Cortex of kidney (tissue), 1 donor: Measurements from ENCODE around the gene SDC4.

Source experiments
- DNase-seq: peaks from one replicate; lab custom pipeline; 2025; lab: John Stamatoyannopoulos, UW

Gene SDC4

GRCh38 chr20:45347936-45348778 is at the start of gene SDC4:
Gene SDC4 (minus strand): TSS chr20:45348424. CDS start chr20:45348384, 40 bp downstream.
- DNase-seq: no peak

- DNase-seq: no peak
These were observed 46.8 kb upstream of the SDC4 start for GRCh38 chr20:45395114-45395415.

- no peak for DNase-seq
These were observed 46.2 kb upstream of the SDC4 start for GRCh38 chr20:45394221-45395113.

- no peak for DNase-seq
These were observed 44.5 kb upstream of the SDC4 start for GRCh38 chr20:45392733-45393132.

GRCh38 chr20:45391559-45391958 is 43.3 kb upstream of the SDC4 start:
- DNase-seq: no peak

GRCh38 chr20:45390931-45391330 is 42.7 kb upstream of the SDC4 start:
- DNase-seq: no peak

- DNase-seq: no peak
These were observed 39.0 kb upstream of the SDC4 start for GRCh38 chr20:45387274-45387673.

GRCh38 chr20:45378191-45378590 is 30.0 kb upstream of the SDC4 start, which contains the start of gene TP53TG5:
Gene TP53TG5 (minus strand): TSS chr20:45378325. CDS start chr20:45378236, 89 bp downstream.
- DNase-seq: no peak

- no peak for DNase-seq
These were observed 29.0 kb upstream of the SDC4 start for GRCh38 chr20:45377269-45377668.

GRCh38 chr20:45374966-45375365 is 26.7 kb upstream of the SDC4 start:
- no peak for DNase-seq

- no peak for DNase-seq
These were observed 25.9 kb upstream of the SDC4 start for GRCh38 chr20:45374101-45374467.

- DNase-seq: no peak
These were observed 25.3 kb upstream of the SDC4 start for GRCh38 chr20:45373353-45374100.

GRCh38 chr20:45372646-45373352 is 24.6 kb upstream of the SDC4 start:
- no peak for DNase-seq

GRCh38 chr20:45372241-45372640 is 24.0 kb upstream of the SDC4 start:
- no peak for DNase-seq

- no peak for DNase-seq
These were observed 22.4 kb upstream of the SDC4 start for GRCh38 chr20:45370571-45371160.

- no peak for DNase-seq
These were observed 20.2 kb upstream of the SDC4 start for GRCh38 chr20:45368221-45368980.

- DNase-seq: no peak
These were observed 18.9 kb upstream of the SDC4 start for GRCh38 chr20:45367126-45367525.

GRCh38 chr20:45366631-45367030 is 18.4 kb upstream of the SDC4 start:
- no peak for DNase-seq

GRCh38 chr20:45366192-45366591 is 18.0 kb upstream of the SDC4 start:
- DNase-seq: no peak

- no peak for DNase-seq
These were observed 17.3 kb upstream of the SDC4 start for GRCh38 chr20:45365444-45365970.
